Cardiac muscle cell (in vitro differentiated cells and primary cell): ENCODE measurements around the gene DNAH6. TPM values are rescaled to one million over a fixed set of nuclear protein-coding genes. Genes with fewer than 3 reads are reported as not detected.

Experiments
- DNase-seq, 2 donors: peaks; one replicate each; pipeline versions ENCODE4 v3.0.0 to v3.0.0-alpha.2; 2010 to 2017; ENCODE audit warnings: low read depth in 1 of 2, low spot score in 1 of 2
- H3K27ac ChIP-seq: fragments of 200-600 bp; sonication (generic); 2 replicates; pipeline ENCODE4 v1.5.1; 2016
- H3K27me3 ChIP-seq: fragments of 200-600 bp; sonication (generic); 2 replicates; pipeline ENCODE4 v1.6.0; 2016; ENCODE audit warnings: control low read depth
- H3K36me3 ChIP-seq: fragments of 200-600 bp; sonication (generic); 2 replicates; pipeline ENCODE4 v1.5.1; 2016; ENCODE audit warnings: control low read depth
- H3K4me1 ChIP-seq: fragments of 200-600 bp; sonication (generic); 2 replicates; pipeline ENCODE4 v1.8.1; 2017; ENCODE audit warnings: low read depth, mild to moderate bottlenecking, mixed run types
- H3K4me3 ChIP-seq: fragments of 200-600 bp; sonication (generic); 2 replicates; pipeline ENCODE4 v1.5.1; 2016; ENCODE audit warnings: mild to moderate bottlenecking
- H3K9me3 ChIP-seq: fragments of 200-600 bp; sonication (generic); 2 replicates; pipeline ENCODE4 v1.5.1; 2017; ENCODE audit warnings: low read depth, mild to moderate bottlenecking, control low read depth
- CTCF ChIP-seq: IDR thresholded peaks from 2 replicates; pipeline ENCODE4 v1.5.1; 2012; ENCODE audit warnings: low read depth, mild to moderate bottlenecking, low read length
- polyA plus RNA-seq: library from polyadenylated mRNA; unstranded; fragments of >200 nt; fragmentation: Nextera tagmentation; extraction: Ambion mirVana; gene quantifications from 2 replicates; pipeline ENCODE4 v1.2.1, GENCODE V29; 2016
- total RNA-seq: library from RNA; depleted of rRNA; stranded (reverse); fragments of >200 nt; gene quantifications from 2 replicates; pipeline ENCODE4 v1.2.3, GENCODE V29; 2016

DNAH6 gene
- total and polyA plus RNA-seq, 2 experiments from 2014 or later, result 0.66 to 0.73 TPM

GRCh38 chr2:84799772-84800171 lies 283.5 kb downstream of the DNAH6 start:
- no peaks in the 10 kb centered on the region for H3K9me3 ChIP-seq
- no peaks in the 10 kb centered on the region for H3K36me3 ChIP-seq
- no peak overlapping the region for H3K27ac ChIP-seq
- no peaks in the 10 kb centered on the region for H3K4me1 ChIP-seq
- H3K4me3 ChIP-seq, result no peak overlapping the region
- no peak for DNase-seq
- no peak for TF ChIP-seq CTCF
- no peaks in the 10 kb centered on the region for H3K27me3 ChIP-seq

- H3K4me1 ChIP-seq, result no peaks in the 10 kb centered on the region
- no peak for DNase-seq
- H3K27ac ChIP-seq, result no peak overlapping the region
- no peak overlapping the region for H3K4me3 ChIP-seq
- no peaks in the 10 kb centered on the region for H3K9me3 ChIP-seq
- no peak for TF ChIP-seq CTCF
- H3K27me3 ChIP-seq, result no peaks in the 10 kb centered on the region
- H3K36me3 ChIP-seq, result no peaks in the 10 kb centered on the region
Observed at GRCh38 chr2:84800194-84800805, 284.0 kb downstream of the DNAH6 start.

GRCh38 chr2:84801811-84802210 lies 285.5 kb downstream of the DNAH6 start:
- Histone ChIP-seq H3K27me3 (no peaks in the 10 kb centered on the region), H3K4me3 (no peak overlapping the region), H3K4me1 (no peaks in the 10 kb centered on the region), H3K9me3 (no peaks in the 10 kb centered on the region), H3K36me3 (no peaks in the 10 kb centered on the region), H3K27ac (no peak overlapping the region)
- DNase-seq, result no peak
- no peak for TF ChIP-seq CTCF

GRCh38 chr2:84805250-84805958 lies 289.1 kb downstream of the DNAH6 start:
- DNase-seq, result peak in 1 of 2 donors; percentile 46
- no peaks in the 10 kb centered on the region for H3K27me3 ChIP-seq

GRCh38 chr2:84807063-84807485 lies 290.8 kb downstream of the DNAH6 start:
- H3K36me3 ChIP-seq, result no peaks in the 10 kb centered on the region
- H3K27ac ChIP-seq, result no peak overlapping the region
- no peak overlapping the region for H3K4me3 ChIP-seq
- H3K4me1 ChIP-seq, result no peaks in the 10 kb centered on the region
- H3K27me3 ChIP-seq, result no peaks in the 10 kb centered on the region
- DNase-seq, result peak in 1 of 2 donors; percentile 98
- no peaks in the 10 kb centered on the region for H3K9me3 ChIP-seq
- TF ChIP-seq CTCF, result no peak

More at GRCh38 chr2:84805250-84805958, 289.1 kb downstream of the DNAH6 start:
- no peak for TF ChIP-seq CTCF
- Histone ChIP-seq H3K4me3 (no peak overlapping the region), H3K36me3 (no peaks in the 10 kb centered on the region), H3K4me1 (no peaks in the 10 kb centered on the region), H3K9me3 (no peaks in the 10 kb centered on the region), H3K27ac (no peak overlapping the region)
